Measurements from ENCODE around the gene C6orf47. TPM values are rescaled to one million over a fixed set of nuclear protein-coding genes. Genes with fewer than 3 reads are reported as not detected.

C6orf47 gene
- total RNA-seq, 2 experiments from 2014 or later = 16.7 to 18.5 TPM

- Histone ChIP-seq H2AFZ (ENCODE audit: low read length) (peak overlapping the region; percentile 88; the same call in 1 of the 2 replicates), H3K4me3 (ENCODE audit: low read depth, low read length, poor library complexity, severe bottlenecking) (peak overlapping the region; percentile 78), H3K36me3 (ENCODE audit: insufficient read depth, low read length) (peaks cover 18% of the 10 kb centered on the region), H3K4me1 (ENCODE audit: insufficient read depth, low read length, poor library complexity, severe bottlenecking) (peaks cover 20% of the 10 kb centered on the region), H3K9me3 (ENCODE audit: low read length) (no peaks in the 10 kb centered on the region), H4K20me1 (ENCODE audit: insufficient read depth, low read length) (no peaks in the 10 kb centered on the region), H3K9me2 (ENCODE audit: insufficient read depth, low read length) (no peaks in the 10 kb centered on the region), H3K4me2 (ENCODE audit: low read length) (peak overlapping the region; percentile 98), H3K27ac (ENCODE audit: low read depth, low read length, poor library complexity, severe bottlenecking) (peak overlapping the region; percentile 74), H3K79me2 (ENCODE audit: insufficient read depth, low read depth, low read length) (peaks cover 14% of the 10 kb centered on the region; the same call in 1 of the 2 replicates)
- BruUV-seq (replicated peaks) = no TSS peak
- ChIA-PET CTCF (ENCODE audit: unreplicated experiment) (no interaction called here), POLR2A (interaction anchor here (0.6 kb wide), 1 partner anchor 70 kb away, joined by 3 read pairs; no protein-coding TSS in a partner anchor)
- TF ChIP-seq EZH2phosphoT487 (IDR thresholded peaks at IDR 0.05; ENCODE audit: borderline replicate concordance, low read depth, low read length) = no peak
- no peak for TF ChIP-seq CTCF (conservative IDR thresholded peaks at IDR 0.05; ENCODE audit: low read length)
- intact Hi-C loops (cut with micrococcal nuclease; ENCODE audit: unreplicated experiment) = loop anchor here (2.0 to 10.0 kb wide), 3 partner anchors 25 to 253 kb away; partner anchors contain the start of genes NELFE and SKIC2
- no peak for DNase-seq (ENCODE audit: low spot score)
Measured at GRCh38 chr6:31701666-31702404, 41.3 kb upstream of the C6orf47 start.

DNA sequence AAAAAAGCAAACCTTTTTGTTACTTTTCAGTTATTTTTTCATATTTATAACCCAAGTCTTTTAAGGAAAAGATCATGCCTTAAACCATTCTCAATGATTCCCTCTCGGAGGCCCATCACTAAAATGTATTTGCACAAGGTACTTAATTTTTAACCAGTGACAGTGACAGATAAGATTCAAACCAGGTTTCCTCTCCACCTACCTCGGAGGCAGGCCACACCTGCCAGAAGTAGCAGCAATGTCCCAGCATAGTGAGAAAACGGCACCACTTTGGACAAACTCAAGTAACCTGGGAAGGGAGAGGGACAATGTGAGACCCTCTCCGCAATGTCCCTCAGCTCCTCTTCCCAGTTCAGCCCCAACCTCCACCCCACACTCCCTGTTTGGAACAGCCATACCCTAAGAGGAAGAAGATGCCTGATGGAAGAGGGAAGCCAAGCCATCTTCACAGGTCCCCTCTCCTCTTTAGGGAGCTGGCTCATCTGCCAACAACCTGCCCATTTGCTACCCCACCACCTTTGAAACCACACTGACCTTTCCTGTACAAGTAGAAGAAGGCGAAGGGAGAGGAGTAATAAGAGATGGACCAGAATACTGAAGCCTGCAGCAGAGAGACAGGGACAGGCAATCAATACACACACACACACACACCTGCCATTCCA lies 40.3 kb upstream of the C6orf47 start:
- Histone ChIP-seq H3K4me3 (ENCODE audit: low read depth, low read length, poor library complexity, severe bottlenecking) (no peak overlapping the region), H4K20me1 (ENCODE audit: insufficient read depth, low read length) (no peaks in the 10 kb centered on the region), H3K36me3 (ENCODE audit: insufficient read depth, low read length) (peaks cover 27% of the 10 kb centered on the region), H3K9me2 (ENCODE audit: insufficient read depth, low read length) (no peaks in the 10 kb centered on the region), H2AFZ (ENCODE audit: low read length) (no peak overlapping the region), H3K9me3 (ENCODE audit: low read length) (no peaks in the 10 kb centered on the region), H3K4me2 (ENCODE audit: low read length) (peak overlapping the region; percentile 98), H3K27ac (ENCODE audit: low read depth, low read length, poor library complexity, severe bottlenecking) (no peak overlapping the region), H3K79me2 (ENCODE audit: insufficient read depth, low read depth, low read length) (peaks cover 14% of the 10 kb centered on the region; the same call in 1 of the 2 replicates), H3K4me1 (ENCODE audit: insufficient read depth, low read length, poor library complexity, severe bottlenecking) (peaks cover 20% of the 10 kb centered on the region)
- CTCF ChIA-PET (ENCODE audit: unreplicated experiment) = no interaction called here
- DNase-seq (ENCODE audit: low spot score) = no peak
- POLR2A ChIA-PET = interaction anchor here (1.2 kb wide), 1 partner anchor 86 kb away, joined by 3 read pairs; no protein-coding TSS in a partner anchor
- no TSS peak for BruUV-seq (replicated peaks)
- intact Hi-C loops (cut with micrococcal nuclease; ENCODE audit: unreplicated experiment) = loop anchor here (10.0 kb wide), 1 partner anchor 254 kb away; the partner anchor contains the start of genes NELFE and SKIC2
- TF ChIP-seq EZH2phosphoT487 (IDR thresholded peaks at IDR 0.05; ENCODE audit: borderline replicate concordance, low read depth, low read length) (no peak), CTCF (conservative IDR thresholded peaks at IDR 0.05; ENCODE audit: low read length) (no peak)

Measured in OCI-LY7 (cell line).